ENCODE results near the gene LYRM4. TPM values are rescaled to one million over a fixed set of nuclear protein-coding genes. Genes with fewer than 3 reads are reported as not detected.

The LYRM4 gene
- polyA plus RNA-seq, 1 donor, result 20.4 TPM

DNA sequence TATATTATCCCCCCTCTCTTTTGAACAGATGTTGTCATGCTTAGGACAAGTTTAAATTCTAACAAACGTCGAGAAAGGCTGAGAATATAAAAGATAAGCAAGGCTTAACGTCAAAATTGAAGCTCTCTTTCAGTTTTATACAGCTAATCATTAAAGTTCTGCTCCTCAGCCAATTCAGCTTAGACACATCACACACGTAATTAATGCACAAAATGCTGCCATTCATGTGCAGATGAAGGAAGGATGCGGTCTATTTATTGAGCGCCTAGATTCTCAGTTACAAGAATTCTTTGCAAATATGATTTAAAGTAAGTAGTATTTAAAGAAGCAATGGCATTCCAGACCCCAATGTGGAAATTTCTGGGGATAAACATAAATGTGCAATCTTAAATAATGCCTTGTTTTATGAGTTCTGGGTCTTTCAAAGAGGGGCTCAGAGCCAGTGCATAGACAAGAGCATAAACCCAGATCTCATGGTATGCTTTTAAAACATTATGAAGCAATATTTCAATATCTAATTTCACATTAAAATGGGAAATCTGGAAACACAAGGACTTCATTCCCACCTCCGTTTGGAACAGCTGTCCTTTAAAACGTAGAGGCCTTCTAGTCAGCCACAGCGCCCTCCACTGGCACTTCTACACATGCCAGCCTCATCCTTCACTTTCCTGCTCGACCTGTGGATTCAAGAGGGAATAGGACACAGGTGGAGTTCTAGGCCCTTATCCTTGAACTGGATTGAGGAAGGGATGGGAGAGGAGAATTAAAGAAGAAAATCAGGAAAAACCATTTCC is 85.8 kb downstream of the LYRM4 start:
- DNase-seq (ENCODE audit: low read depth), result no peak

DNA sequence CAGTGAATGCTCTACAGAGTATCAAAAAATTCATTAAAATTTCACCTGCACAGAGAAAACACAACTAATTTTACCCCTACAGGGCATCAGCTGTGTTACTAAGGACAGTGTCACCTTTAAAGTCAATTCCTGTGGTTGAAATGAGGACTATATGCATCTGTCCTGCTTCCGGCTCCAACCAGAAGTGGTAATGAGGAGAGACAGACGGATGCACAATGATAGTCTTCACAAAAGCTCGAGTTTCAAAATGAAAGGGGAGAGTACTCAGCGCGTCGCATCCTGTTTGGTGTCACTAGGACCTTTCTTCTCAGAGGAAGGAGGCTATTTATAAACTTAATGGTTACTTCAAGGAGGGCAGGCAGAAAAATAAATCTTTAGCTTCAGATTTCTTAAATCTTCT is 86.5 kb downstream of the LYRM4 start:
- peak; percentile 16 for DNase-seq (ENCODE audit: low read depth)

- DNase-seq (ENCODE audit: low read depth), result no peak
These were observed 86.9 kb downstream of the LYRM4 start for GRCh38 chr6:5173810-5174209.

- no peak for DNase-seq (ENCODE audit: low read depth)
These were observed 87.8 kb downstream of the LYRM4 start for GRCh38 chr6:5172897-5173474.

GRCh38 chr6:5172041-5172653 is 88.6 kb downstream of the LYRM4 start:
- DNase-seq (ENCODE audit: low read depth), result no peak

- DNase-seq (ENCODE audit: low read depth), result no peak
These were observed 93.2 kb downstream of the LYRM4 start for GRCh38 chr6:5167501-5167900.

- no peak for DNase-seq (ENCODE audit: low read depth)
These were observed 96.7 kb downstream of the LYRM4 start for GRCh38 chr6:5164092-5164491.

GRCh38 chr6:5163247-5163646 is 97.5 kb downstream of the LYRM4 start:
- DNase-seq (ENCODE audit: low read depth), result no peak

- no peak for DNase-seq (ENCODE audit: low read depth)
These were observed 98.4 kb downstream of the LYRM4 start for GRCh38 chr6:5162355-5162754.

GRCh38 chr6:5160206-5160605 is 100.5 kb downstream of the LYRM4 start:
- DNase-seq (ENCODE audit: low read depth), result no peak

GRCh38 chr6:5159162-5159561 is 101.6 kb downstream of the LYRM4 start:
- DNase-seq (ENCODE audit: low read depth), result no peak

- no peak for DNase-seq (ENCODE audit: low read depth)
These were observed 102.6 kb downstream of the LYRM4 start for GRCh38 chr6:5158180-5158579.

GRCh38 chr6:5157621-5158138 is 103.1 kb downstream of the LYRM4 start:
- no peak for DNase-seq (ENCODE audit: low read depth)

DNA sequence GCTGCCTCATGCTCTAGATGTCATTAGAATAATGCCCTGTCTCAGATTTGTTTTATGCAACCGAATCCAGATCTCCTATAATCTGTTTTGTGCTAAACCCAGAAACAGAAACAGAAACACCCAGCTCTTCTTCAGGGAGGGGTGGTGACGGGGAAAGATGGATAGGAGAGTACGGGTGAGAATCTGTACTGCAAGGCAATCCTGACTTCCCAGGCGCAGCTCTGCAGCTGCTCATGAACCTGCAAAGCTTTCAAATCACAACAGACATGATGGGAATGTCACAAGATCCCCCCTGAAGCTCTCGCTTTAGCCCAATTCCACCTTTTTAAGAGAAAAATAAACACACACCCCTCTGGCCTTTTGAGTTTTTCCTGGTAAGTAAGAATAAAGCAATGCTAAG is 104.1 kb downstream of the LYRM4 start:
- DNase-seq (ENCODE audit: low read depth), result no peak

DNA sequence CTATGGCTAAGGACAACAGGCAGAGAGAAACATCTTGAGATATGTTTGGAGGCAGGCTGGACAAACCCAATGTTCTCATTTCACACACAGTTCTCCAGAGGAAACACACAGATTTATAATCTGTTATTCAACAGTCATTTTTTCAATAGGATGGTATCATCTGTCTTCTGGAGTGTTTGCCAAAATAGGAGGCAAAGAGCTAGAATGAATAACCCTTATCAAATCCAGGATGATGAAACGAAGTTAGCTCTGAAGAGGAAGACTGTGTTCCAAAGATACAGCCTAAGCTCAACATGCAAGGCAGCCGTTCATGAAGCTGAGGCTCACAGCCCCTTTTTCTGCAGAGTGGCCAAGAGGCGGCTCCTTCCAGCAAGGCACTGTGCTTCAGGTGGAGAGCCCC is 104.8 kb downstream of the LYRM4 start:
- DNase-seq (ENCODE audit: low read depth), result no peak

- no peak for DNase-seq (ENCODE audit: low read depth)
These were observed 107.6 kb downstream of the LYRM4 start for GRCh38 chr6:5153186-5153585.

DNA sequence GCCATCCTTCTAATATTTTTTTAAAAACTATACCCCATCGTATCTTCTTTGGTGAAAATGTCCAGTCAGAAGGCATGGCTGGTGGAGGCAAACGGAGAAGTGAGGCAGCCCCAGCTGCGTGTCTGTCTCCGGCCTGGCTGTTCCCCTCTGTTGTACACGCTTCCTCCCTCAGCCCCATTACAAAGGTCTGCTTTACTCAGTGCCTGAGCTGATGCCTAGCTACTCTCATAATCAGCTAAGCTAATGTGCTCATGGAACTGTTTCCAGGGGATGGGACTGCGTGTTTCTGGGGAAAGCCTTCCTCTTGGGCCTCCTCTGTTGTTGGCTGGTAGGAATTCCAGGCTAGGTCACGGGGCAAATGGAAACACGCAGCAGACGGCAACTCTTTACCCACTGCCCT is 108.3 kb downstream of the LYRM4 start:
- DNase-seq (ENCODE audit: low read depth), result no peak

DNA sequence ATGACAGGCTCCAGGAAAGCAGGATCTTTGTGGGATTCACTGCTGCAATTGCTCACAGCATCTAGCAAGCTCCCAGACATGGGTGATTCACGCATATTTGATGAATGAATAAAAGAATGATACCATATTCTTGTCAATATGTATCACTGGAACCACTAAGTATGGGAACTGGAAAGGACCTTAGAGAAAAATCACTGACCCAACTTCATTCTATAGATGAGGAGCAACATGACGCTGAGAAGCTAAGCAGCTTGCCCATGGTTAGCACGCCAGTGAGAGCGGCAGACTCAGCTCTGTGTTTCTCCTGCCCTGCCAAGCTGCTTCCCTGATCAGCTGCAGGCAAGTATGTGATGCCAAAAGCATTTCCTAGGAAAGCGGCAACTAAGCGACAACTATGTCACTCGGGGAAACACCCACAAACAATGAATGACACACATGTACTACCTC is 108.8 kb downstream of the LYRM4 start:
- DNase-seq (ENCODE audit: low read depth), result no peak

DNA sequence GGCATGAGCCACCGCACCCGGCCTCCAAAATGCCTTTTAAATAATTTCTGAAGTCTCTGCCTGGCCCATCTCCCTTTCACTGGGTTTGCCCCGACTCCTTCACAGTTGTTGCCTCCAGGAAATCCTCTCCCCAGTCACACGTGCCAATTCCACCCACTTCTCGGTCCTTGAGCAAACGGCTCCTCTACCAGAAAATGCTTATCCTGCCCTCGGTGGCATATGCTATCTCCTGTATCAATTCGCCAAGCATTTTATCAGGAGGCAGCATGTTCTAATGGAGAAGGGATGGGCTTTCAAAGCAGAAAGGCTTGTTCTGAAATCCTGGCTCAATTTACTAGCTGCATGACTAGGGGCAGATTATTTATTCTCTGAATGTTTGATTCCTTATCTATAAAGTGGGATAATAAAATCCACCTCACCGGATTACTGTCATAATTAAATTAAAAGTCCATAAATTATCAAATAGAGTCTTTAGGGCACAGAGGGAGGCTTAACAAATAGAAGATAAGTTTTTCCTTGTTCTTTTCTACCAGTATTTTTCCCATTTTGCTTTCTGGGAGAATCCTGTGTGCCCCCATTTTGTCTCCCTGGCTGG is 109.3 kb downstream of the LYRM4 start:
- DNase-seq (ENCODE audit: low read depth), result no peak

- no peak for DNase-seq (ENCODE audit: low read depth)
These were observed 110.1 kb downstream of the LYRM4 start for GRCh38 chr6:5150551-5151075.

DNA sequence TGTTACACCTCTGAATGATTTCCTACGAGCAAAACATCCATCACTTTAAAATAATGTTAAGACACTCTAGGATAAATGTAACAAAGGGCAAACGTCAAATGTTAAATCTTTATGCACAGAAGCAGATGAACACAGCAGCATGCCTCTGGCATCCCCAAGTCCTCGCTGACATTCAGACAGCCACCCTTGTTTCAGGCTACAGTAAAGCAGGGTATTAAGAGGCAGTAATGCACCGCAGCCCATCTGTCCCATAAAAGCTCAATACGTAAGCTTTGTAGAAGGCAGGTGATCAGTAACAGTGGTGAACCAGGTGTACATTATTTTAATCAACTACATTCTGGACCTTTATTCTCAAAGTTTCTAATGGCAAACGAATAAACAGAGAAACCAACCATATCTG is 110.9 kb downstream of the LYRM4 start:
- no peak for DNase-seq (ENCODE audit: low read depth)

- DNase-seq (ENCODE audit: low read depth), result no peak
These were observed 111.5 kb downstream of the LYRM4 start for GRCh38 chr6:5149159-5149704.

Measured in forelimb muscle (tissue), 1 donor.